ENCODE data around the gene TMEM87B. TPM values are rescaled to one million over a fixed set of nuclear protein-coding genes. Genes with fewer than 3 reads are reported as not detected.

Gene TMEM87B
- total RNA-seq, 1 experiment from 2014 or later, result 10.6 TPM

GRCh38 chr2:112034924-112035323, 20.1 kb upstream of the TMEM87B start:
- H3K27me3 Mint-ChIP-seq (ENCODE audit: low read depth), result no peaks in the 10 kb centered on the region; the same call in 1 of the 2 replicates
- ATAC-seq, result no peak
- peaks cover 15% of the 10 kb centered on the region for H3K9me3 Mint-ChIP-seq
- CTCF ChIA-PET, result no interaction called here
- TF ChIP-seq, protein P1, sequence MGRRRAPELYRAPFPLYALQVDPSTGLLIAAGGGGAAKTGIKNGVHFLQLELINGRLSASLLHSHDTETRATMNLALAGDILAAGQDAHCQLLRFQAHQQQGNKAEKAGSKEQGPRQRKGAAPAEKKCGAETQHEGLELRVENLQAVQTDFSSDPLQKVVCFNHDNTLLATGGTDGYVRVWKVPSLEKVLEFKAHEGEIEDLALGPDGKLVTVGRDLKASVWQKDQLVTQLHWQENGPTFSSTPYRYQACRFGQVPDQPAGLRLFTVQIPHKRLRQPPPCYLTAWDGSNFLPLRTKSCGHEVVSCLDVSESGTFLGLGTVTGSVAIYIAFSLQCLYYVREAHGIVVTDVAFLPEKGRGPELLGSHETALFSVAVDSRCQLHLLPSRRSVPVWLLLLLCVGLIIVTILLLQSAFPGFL (CRISPR knock-in tag; IDR thresholded peaks at IDR 0.05; ENCODE audit: borderline replicate concordance), result no peak
- no peak for TF ChIP-seq TEAD1 (CRISPR knock-in tag; IDR thresholded peaks at IDR 0.05)
- no peak for TF ChIP-seq MYBL2 (CRISPR knock-in tag; IDR thresholded peaks at IDR 0.05)
- TF ChIP-seq ZNF423 (CRISPR knock-in tag; IDR thresholded peaks at IDR 0.05), result no peak
- no peak for TF ChIP-seq SP1 (CRISPR knock-in tag; conservative IDR thresholded peaks at IDR 0.05)
- no peak for TF ChIP-seq ARID4B (CRISPR knock-in tag; IDR thresholded peaks at IDR 0.05; ENCODE audit: borderline replicate concordance)
- TF ChIP-seq ZNF425 (CRISPR knock-in tag; conservative IDR thresholded peaks at IDR 0.05), result no peak
- TF ChIP-seq, protein P2, sequence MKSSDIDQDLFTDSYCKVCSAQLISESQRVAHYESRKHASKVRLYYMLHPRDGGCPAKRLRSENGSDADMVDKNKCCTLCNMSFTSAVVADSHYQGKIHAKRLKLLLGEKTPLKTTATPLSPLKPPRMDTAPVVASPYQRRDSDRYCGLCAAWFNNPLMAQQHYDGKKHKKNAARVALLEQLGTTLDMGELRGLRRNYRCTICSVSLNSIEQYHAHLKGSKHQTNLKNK (CRISPR knock-in tag; IDR thresholded peaks at IDR 0.05), result no peak
- TF ChIP-seq PRRX2 (CRISPR knock-in tag; IDR thresholded peaks at IDR 0.05), result no peak
- no peak for TF ChIP-seq ZNF263 (CRISPR knock-in tag; IDR thresholded peaks at IDR 0.05; ENCODE audit: low read depth)
- no peak for TF ChIP-seq FOXP1 (CRISPR knock-in tag; IDR thresholded peaks at IDR 0.05; ENCODE audit: borderline replicate concordance)
- no peak for TF ChIP-seq JUN (CRISPR knock-in tag; IDR thresholded peaks at IDR 0.05)
- TF ChIP-seq SOX15 (CRISPR knock-in tag; IDR thresholded peaks at IDR 0.05), result no peak
- no peak for DNase-seq (ENCODE audit: low spot score)
- H3K27ac Mint-ChIP-seq, result no peak overlapping the region
- H3K4me3 Mint-ChIP-seq, result no peak overlapping the region
- peaks cover 36% of the 10 kb centered on the region for H3K4me1 Mint-ChIP-seq
- peaks cover under 1% of the 10 kb centered on the region; the same call in 1 of the 2 replicates for H3K36me3 Mint-ChIP-seq
- POLR2A ChIA-PET, result no interaction called here

GRCh38 chr2:112035786-112036185, 19.3 kb upstream of the TMEM87B start:
- H3K4me3 Mint-ChIP-seq, result no peak overlapping the region
- DNase-seq (ENCODE audit: low spot score), result no peak
- ChIA-PET CTCF (no interaction called here), POLR2A (no interaction called here)
- peaks cover 14% of the 10 kb centered on the region for H3K9me3 Mint-ChIP-seq
- no peak for ATAC-seq
- peaks cover 38% of the 10 kb centered on the region for H3K4me1 Mint-ChIP-seq
- no peaks in the 10 kb centered on the region for H3K36me3 Mint-ChIP-seq
- H3K27me3 Mint-ChIP-seq (ENCODE audit: low read depth), result peaks cover 1% of the 10 kb centered on the region
- no peak overlapping the region for H3K27ac Mint-ChIP-seq
- no peak for TF ChIP-seq NR3C1 (CRISPR knock-in tag; conservative IDR thresholded peaks at IDR 0.05; ENCODE audit: low read depth)
- TF ChIP-seq ZNF281 (CRISPR knock-in tag; IDR thresholded peaks at IDR 0.05), result no peak
- TF ChIP-seq ZNF138 (CRISPR knock-in tag; conservative IDR thresholded peaks at IDR 0.05), result no peak
- TF ChIP-seq E2F4 (CRISPR knock-in tag; IDR thresholded peaks at IDR 0.05; ENCODE audit: borderline replicate concordance, low read depth), result no peak
- TF ChIP-seq ZNF317 (CRISPR knock-in tag; IDR thresholded peaks at IDR 0.05; ENCODE audit: borderline replicate concordance, low read depth), result no peak
- no peak for TF ChIP-seq ARID4B (CRISPR knock-in tag; IDR thresholded peaks at IDR 0.05; ENCODE audit: borderline replicate concordance)
